ENCODE results near the gene TSPO2. TPM values are rescaled to one million over a fixed set of nuclear protein-coding genes. Genes with fewer than 3 reads are reported as not detected.

TSPO2 gene
- total RNA-seq, 1 experiment from 2014 or later: not detected

DNA sequence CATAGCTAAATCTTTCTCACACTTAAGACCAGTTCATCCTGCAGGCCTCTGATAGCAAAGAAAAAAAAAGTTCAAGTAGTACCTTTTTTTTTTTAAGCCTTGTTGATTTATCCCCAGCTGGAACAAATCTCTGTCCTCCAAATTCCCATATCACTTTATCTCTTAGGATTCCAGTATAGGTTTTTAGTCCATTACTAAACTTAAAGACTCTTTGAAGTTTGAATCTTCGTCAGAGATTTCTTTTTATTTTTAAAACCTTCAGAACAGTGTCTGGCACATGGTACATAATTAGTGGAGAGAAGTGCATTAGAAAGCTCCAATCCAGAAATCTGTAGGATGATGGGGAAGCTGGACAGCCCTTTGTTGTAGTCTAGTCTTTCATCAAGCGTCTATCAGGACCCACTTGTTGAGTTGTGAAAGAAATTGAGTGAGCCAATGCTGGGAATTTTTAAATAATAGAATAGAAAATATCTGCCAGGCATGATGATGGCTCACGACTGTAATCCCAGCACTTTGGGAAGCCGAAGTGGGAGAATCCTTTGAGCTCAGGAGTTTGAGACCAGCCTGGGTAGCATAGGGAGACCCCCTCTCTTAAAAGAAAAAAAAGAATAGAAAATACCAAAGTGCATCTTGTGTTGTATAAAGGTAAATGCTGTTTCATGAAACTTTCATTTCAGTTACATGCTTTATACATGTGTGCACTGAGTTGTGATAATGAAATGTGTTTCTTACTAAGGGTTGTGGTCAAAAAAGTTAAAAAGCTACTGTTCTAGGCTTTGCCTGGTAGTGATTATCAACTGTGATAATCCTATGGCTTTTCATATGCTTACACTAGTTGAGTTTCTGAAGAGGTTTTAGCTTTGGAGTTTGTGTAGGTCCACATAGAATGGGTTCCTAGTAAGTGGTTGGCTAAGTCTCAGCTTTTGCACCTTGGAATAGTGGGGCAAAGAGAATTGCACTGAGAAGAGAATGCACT lies 33.7 kb downstream of the TSPO2 start:
- no peak for DNase-seq (ENCODE audit: low read depth)

DNA sequence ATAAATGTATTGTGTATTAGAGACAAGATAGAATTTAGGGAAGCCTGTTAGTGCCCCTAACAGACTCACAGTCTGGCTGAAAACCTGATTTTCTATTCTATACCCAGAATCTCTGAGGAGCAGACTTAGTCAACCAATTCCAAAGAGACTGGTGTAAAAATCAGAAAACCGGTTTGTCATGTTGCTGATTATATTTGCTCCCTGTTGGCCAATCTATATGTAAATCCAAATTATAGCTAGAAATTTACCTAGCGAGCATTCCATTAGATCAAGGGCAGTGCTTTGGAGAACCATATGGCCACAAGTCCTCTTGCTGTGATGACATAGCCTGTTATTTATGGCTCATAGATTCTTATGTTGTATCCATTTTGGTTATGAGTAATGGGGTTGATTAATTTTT lies 35.3 kb downstream of the TSPO2 start:
- no peak for DNase-seq (ENCODE audit: low read depth)

DNA sequence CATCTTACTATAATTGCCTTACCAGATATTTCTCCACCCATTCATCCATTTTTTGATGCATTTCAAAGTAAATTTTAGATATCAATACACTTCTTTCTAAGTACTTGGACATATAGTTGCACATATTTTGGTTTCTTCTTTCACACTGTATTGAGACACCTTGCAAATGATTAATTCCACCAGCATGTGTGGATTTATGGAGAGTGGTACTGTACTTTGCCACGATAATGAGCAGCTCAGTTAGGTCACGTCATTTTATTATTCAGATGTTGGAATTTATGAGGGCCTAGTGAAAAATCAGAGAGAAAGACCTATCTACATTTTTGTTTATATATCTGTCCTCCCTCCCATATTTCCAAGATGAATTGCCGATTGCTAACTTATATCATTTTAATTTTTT lies 35.8 kb downstream of the TSPO2 start:
- DNase-seq (ENCODE audit: low read depth): no peak

DNA sequence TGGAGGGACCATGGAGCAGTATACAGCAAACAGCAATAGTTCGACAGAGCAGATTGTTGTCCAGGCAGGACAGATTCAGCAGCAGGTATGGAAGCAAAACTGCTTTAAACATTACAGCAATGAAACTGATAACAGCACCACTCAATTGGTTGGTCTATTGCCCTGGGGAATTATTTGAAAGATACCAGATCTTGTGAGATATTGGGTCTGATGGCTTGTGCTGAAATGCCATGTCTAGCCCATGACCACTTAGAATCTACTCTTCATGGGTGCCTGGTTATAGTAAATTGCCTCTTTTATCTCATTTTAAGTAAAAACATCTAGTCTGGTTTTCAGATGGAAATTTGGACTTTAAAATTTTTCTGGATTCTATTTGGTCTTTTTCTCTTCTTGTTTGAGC lies 36.8 kb downstream of the TSPO2 start:
- no peak for DNase-seq (ENCODE audit: low read depth)

DNA sequence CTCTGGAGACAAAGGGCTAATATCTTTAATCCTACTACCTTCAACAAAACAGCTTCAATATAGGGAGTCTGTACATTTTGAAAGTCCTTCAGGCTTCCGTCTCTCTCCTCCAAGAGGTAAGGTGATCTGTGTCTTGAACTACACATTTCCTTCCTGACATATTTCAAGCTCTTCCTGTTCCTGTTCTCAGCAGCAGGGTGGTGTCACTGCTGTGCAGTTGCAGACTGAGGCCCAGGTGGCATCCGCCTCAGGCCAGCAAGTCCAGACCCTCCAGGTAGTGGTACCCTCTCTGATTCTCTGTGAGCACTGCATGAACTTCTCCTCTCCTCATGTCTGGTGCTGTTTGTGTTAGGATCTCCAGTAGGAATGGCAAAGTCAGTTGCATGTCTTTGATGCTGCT lies 38.4 kb downstream of the TSPO2 start:
- no peak for DNase-seq (ENCODE audit: low read depth)

DNA sequence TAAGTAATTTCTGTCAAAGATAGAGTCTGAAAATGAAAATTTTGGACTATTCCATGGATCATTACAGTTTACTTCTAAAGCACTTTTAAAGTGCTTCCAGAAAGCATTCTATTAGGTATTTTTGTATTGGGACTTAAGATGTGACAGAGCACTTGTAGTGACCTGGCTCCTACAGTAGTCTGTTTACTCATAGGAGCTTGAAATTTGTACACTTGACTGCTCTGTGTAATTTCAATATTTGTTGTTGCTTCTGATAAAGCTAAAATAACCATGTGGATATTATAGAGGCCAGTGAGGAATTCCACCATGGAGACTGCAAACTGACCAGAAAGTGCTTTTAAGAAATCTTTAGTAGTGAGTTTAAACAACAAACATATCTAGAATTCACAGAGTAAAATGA lies 40.8 kb downstream of the TSPO2 start:
- no peak for DNase-seq (ENCODE audit: low read depth)

DNA sequence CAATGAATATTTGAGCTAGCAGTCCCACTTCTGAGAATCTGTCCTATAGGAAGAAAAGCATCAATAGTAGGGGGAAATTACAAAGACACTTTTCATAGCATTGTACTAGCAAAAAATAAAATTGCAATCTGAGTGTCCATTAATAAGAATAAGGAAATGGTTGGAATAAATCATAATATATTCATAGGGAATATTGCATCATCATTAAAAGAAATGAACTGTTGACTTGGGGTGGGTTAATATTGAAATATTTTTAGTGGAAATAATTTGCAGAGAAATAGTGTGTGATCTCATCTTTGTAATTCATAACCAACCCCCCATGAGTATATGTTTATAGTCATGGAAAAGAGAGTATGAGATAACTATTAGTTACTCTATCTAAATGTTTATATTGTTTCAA lies 42.9 kb downstream of the TSPO2 start:
- no peak for DNase-seq (ENCODE audit: low read depth)

DNA sequence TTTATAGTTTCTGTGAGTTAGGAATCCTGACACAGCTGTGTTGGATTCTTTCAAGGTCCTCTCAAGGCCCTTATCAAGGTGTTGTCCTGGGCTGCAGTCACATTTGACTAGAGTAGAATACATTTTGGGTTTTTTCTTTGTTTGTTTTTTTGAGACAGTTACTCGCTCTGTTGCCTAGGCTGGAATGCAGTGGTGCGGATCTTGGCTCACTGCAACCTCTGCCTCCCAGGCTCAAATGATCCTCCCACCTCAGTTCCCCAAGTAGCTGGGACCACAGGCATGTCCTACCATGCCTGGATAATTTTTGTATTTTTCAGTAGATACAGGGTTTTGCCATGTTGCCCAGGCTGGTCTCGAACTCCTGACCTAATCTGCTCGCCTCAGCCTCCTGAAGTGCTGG lies 46.2 kb downstream of the TSPO2 start:
- DNase-seq (ENCODE audit: low read depth): no peak

DNA sequence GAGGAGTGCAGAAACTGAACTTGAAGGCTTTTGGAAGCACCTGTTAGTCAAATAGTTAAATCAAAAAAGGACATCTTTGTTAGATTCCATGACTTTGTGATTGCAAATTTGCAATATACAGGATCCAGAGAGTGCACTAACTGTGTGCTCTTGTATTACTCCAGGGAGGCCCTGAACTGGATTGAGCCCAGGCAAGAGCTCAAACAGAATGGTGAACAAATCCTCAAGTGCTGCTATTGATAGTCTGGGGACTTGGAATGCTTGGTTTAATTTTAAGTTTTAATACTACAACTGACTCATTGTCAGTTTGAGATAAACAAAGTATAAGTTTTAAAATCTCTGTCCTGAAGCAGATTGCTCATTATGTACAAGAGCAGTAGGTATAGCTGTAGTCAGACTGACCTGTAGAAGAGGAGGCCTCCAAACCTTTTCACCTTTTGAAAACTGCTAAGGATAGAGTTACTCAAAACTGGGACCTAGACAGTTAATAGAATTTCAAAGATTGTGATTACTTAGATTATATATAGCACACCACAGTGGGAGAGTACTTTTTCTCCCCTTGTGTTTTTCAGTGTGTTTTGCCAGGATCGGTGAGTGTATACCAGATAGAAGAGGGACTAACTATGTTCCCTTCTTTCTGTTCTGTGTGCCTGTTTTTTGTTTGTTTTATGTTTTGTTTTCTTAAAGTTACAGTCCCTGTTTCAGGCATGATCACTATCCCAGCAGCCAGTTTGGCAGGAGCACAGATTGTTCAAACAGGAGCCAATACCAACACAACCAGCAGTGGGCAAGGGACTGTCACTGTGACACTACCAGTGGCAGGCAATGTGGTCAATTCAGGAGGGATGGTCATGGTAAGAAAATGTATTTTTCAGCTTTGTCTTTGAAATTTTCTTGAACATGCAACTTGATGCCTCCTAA lies 48.8 kb downstream of the TSPO2 start:
- no peak for DNase-seq (ENCODE audit: low read depth)

DNA sequence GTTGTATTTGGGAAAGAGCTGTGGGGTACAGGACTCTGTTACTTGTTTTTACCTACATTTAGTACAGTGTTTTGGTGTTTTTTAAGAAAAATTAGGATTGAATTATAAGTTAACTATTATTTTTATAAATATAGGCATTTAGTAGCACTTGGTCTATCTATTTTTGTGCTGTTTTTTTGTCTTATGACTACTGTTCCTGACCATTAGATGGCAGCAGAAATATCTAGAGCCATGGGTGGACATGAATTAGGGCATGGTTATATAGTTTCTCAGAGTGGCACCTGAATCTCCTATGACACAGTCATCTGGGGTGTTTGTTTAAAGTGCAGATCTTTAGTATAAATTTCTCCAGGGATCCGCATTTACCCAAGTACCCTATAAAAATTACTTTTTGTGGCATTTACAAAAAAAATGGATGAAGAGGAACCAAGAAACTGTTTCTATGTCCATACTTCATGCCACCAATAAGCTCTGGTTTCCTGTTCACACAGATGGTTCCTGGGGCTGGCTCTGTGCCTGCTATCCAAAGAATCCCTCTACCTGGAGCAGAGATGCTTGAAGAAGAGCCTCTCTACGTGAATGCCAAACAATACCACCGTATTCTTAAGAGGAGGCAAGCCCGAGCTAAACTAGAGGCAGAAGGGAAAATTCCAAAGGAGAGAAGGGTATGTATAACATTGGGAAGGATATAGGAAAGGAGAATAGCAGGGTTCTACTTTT lies 50.3 kb downstream of the TSPO2 start:
- DNase-seq (ENCODE audit: low read depth): peak; percentile 5

DNA sequence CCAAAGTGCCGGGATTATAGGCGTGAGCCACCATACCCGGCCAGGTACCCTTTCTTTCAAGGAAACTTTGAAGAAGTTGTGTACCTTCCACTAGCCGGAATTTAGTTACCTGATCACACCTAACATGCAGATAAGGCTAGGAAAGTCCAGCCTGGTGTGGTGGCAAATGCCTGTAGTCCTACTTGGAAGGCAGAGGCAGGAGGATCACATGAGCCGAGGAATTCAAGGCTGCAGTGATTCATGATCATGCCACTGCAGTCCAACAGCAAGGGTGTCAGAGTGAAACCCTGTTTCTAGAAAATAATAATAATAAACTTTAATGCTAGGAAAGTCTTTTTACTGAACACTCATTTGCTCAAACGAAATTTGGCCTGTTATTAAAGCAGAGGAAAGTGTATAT lies 51.5 kb downstream of the TSPO2 start:
- no peak for DNase-seq (ENCODE audit: low read depth)

Other genes with a start within 250 kb of the TSPO2 start
- gene UNC5CL, start 3.2 kb upstream of the TSPO2 start, total RNA-seq (2014; rRNA removed; shearing (Covaris generic)): 0.11 TPM in 1 of 2 replicates, not detected in the other
- gene APOBEC2, start 10.7 kb downstream of the TSPO2 start, total RNA-seq (2014; rRNA removed; shearing (Covaris generic)): not detected in 2 replicates
- 28.8 and 29.0 TPM in 2 replicates for gene OARD1, start 29.9 kb downstream of the TSPO2 start, total RNA-seq (2014; rRNA removed; shearing (Covaris generic))
- gene NFYA, start 30.5 kb downstream of the TSPO2 start, total RNA-seq (2014; rRNA removed; shearing (Covaris generic)): 9.1 and 13.1 TPM in 2 replicates
- not detected in 2 replicates for gene TREML1, start 111.9 kb downstream of the TSPO2 start, total RNA-seq (2014; rRNA removed; shearing (Covaris generic))
- not detected in 2 replicates for gene TREM2, start 120.6 kb downstream of the TSPO2 start, total RNA-seq (2014; rRNA removed; shearing (Covaris generic))
- not detected in 2 replicates for gene TREML2, start 158.7 kb downstream of the TSPO2 start, total RNA-seq (2014; rRNA removed; shearing (Covaris generic))
- gene TREML4, start 185.9 kb downstream of the TSPO2 start, total RNA-seq (2014; rRNA removed; shearing (Covaris generic)): not detected in 2 replicates
- gene TREM1, start 244.2 kb downstream of the TSPO2 start, total RNA-seq (2014; rRNA removed; shearing (Covaris generic)): not detected in 2 replicates

Measured in Daoy (cell line).